ENCODE results near the gene GRK4. TPM values are rescaled to one million over a fixed set of nuclear protein-coding genes. Genes with fewer than 3 reads are reported as not detected.

The GRK4 gene
- total and polyA plus RNA-seq, 2 of the 8 experiments (the other 6 are each of a cell fraction or from before 2014, with no cell fraction given): 0.77 to 1.8 TPM

GRCh38 chr4:2929469-2929868 is 33.9 kb upstream of the GRK4 start:
- H3K18ac ChIP-seq (ENCODE audit: extremely low read depth, low read length): no peak overlapping the region
- no peak overlapping the region for H2BK120ac ChIP-seq (replicated peaks; ENCODE audit: low read depth, low read length)
- H2BK12ac ChIP-seq (ENCODE audit: low read depth, low read length): no peak overlapping the region
- H3K23ac ChIP-seq (ENCODE audit: insufficient read length): no peak overlapping the region
- H3K4me1 ChIP-seq (replicated peaks in 1 of 4; ENCODE audit: control insufficient read depth in 3 of 4, insufficient read depth in 4 of 4, low read length in 3 of 4): peaks cover 0 to 8% (median 2%) of the 10 kb centered on the region in 4 experiments; a peak in 4 of 7 replicates
- no peak overlapping the region for H3K14ac ChIP-seq (ENCODE audit: insufficient read length)
- peaks cover 8% of the 10 kb centered on the region; the same call in 1 of the 2 replicates for H3K23me2 ChIP-seq (ENCODE audit: low read depth, low read length)
- H3K79me2 ChIP-seq (ENCODE audit: control insufficient read depth in 1 of 2, insufficient read depth in 2 of 2, low read length in 2 of 2): peaks cover 0 to 3% of the 10 kb centered on the region in 2 experiments; a peak in 2 of 4 replicates
- FAIRE-seq: no peak
- peaks cover 5% of the 10 kb centered on the region; the same call in 1 of the 2 replicates for H3K79me1 ChIP-seq (ENCODE audit: low read depth, low read length)
- H2AK5ac ChIP-seq (ENCODE audit: low read depth, low read length): no peak overlapping the region
- no peak overlapping the region; the same call in 1 of the 2 replicates for H2BK5ac ChIP-seq (ENCODE audit: low read depth, low read length)
- peaks cover 4 to 33% (median 22%) of the 10 kb centered on the region in 4 experiments for H3K36me3 ChIP-seq (ENCODE audit: control insufficient read depth in 2 of 4, insufficient read depth in 4 of 4, low read length in 3 of 4)
- H4K5ac ChIP-seq (ENCODE audit: insufficient read length, low read depth, low read length): no peak overlapping the region
- no peak for DNase-seq (ENCODE audit: low read depth in 1 of 2, low spot score in 2 of 2)
- H2BK20ac ChIP-seq (ENCODE audit: low read length): no peak overlapping the region
- H3K4me3 ChIP-seq (ENCODE audit: extremely low read depth in 1 of 4, insufficient read depth in 2 of 4, low read depth in 3 of 4, low read length in 4 of 4): no peak overlapping the region
- no peak overlapping the region for H3K9ac ChIP-seq (replicated peaks in 1 of 4; ENCODE audit: extremely low read depth in 1 of 4, low read depth in 3 of 4, low read length in 3 of 4)
- H4K20me1 ChIP-seq (replicated peaks in 1 of 2; ENCODE audit: control insufficient read depth in 1 of 2, insufficient read depth in 2 of 2, low read length in 2 of 2): peaks cover 4 to 20% of the 10 kb centered on the region in 2 experiments
- no peak overlapping the region for H3K27ac ChIP-seq (ENCODE audit: low read depth, low read length)
- H4K91ac ChIP-seq (replicated peaks; ENCODE audit: insufficient read length, low read length): no peak overlapping the region
- POLR2A ChIA-PET (ENCODE audit: partially characterized antibody): interaction anchor here (0.8 to 1.8 kb wide), 4 partner anchors 10 to 135 kb away, joined by 3 to 5 read pairs (median 3); no protein-coding TSS in a partner anchor
- WGBS, 2 experiments (ENCODE audit: extremely low coverage in 1 of 2, insufficient coverage in 1 of 2, insufficient read length in 1 of 2, insufficient replicate concordance in 2 of 2, low coverage in 1 of 2, low lambda C conversion rate in 2 of 2, missing lambda C conversion rate in 1 of 2): 93% methylated on average over 16 of the region's 16 CpGs; no CpG with 5 or more reads in 1 of the 2 experiments
- no peaks in the 10 kb centered on the region for H3K9me3 ChIP-seq (ENCODE audit: insufficient read depth in 2 of 2, low read depth in 1 of 2, low read length in 1 of 2)
- H3K4me2 ChIP-seq (ENCODE audit: insufficient read depth in 1 of 2, low read depth in 2 of 2, low read length in 2 of 2): no peak overlapping the region
- CTCF ChIA-PET (ENCODE audit: partially characterized antibody): interaction anchor here (0.9 to 1.7 kb wide), 3 partner anchors 22 to 389 kb away, joined by 3 to 8 read pairs (median 5); no protein-coding TSS in a partner anchor
- H2BK15ac ChIP-seq (ENCODE audit: low read length): no peak overlapping the region
- no peak overlapping the region for H3K4ac ChIP-seq (replicated peaks; ENCODE audit: insufficient read length, low read depth, low read length)
- H2AFZ ChIP-seq (ENCODE audit: low read length): no peak overlapping the region
- no peak overlapping the region for H4K8ac ChIP-seq (ENCODE audit: extremely low read depth, insufficient read depth, low read length)
- no peak overlapping the region for H3K56ac ChIP-seq (replicated peaks; ENCODE audit: insufficient read length, low read depth, low read length)
- no peaks in the 10 kb centered on the region for H3K27me3 ChIP-seq (replicated peaks in 1 of 4; ENCODE audit: control insufficient read depth in 3 of 4, extremely low read depth in 1 of 4, insufficient read depth in 3 of 4, low read length in 3 of 4)
- TF ChIP-seq POU5F1 (IDR thresholded peaks at IDR 0.05; ENCODE audit: low read depth, low read length) (no peak), PHF8 (conservative IDR thresholded peaks at IDR 0.05; ENCODE audit: low read depth, low read length) (no peak), GTF2F1 (IDR thresholded peaks at IDR 0.05; ENCODE audit: borderline replicate concordance, low read depth, low read length) (no peak), CHD1 (IDR thresholded peaks at IDR 0.05; ENCODE audit: low read depth, low read length) (no peak), USF2 (IDR thresholded peaks at IDR 0.05; ENCODE audit: low read length) (no peak), SUZ12 (IDR thresholded peaks at IDR 0.05; ENCODE audit: low read length) (no peak), ZNF274 (IDR thresholded peaks at IDR 0.05; ENCODE audit: borderline replicate concordance, extremely low read depth, low read length) (no peak), KDM4A (IDR thresholded peaks at IDR 0.05; ENCODE audit: low read depth, low read length, severe bottlenecking) (no peak), GABPA (IDR thresholded peaks at IDR 0.05; ENCODE audit: borderline replicate concordance, insufficient read depth, low read length) (no peak)
- TF ChIP-seq, protein P1, sequence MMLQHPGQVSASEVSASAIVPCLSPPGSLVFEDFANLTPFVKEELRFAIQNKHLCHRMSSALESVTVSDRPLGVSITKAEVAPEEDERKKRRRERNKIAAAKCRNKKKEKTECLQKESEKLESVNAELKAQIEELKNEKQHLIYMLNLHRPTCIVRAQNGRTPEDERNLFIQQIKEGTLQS (IDR thresholded peaks at IDR 0.05; ENCODE audit: insufficient read depth, low read depth, low read length): no peak
- TF ChIP-seq, protein P2, sequence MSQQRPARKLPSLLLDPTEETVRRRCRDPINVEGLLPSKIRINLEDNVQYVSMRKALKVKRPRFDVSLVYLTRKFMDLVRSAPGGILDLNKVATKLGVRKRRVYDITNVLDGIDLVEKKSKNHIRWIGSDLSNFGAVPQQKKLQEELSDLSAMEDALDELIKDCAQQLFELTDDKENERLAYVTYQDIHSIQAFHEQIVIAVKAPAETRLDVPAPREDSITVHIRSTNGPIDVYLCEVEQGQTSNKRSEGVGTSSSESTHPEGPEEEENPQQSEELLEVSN (IDR thresholded peaks at IDR 0.05): no peak
